ENCODE measurements around the gene C4B. TPM values are rescaled to one million over a fixed set of nuclear protein-coding genes. Genes with fewer than 3 reads are reported as not detected.

C4B gene
- total RNA-seq, 1 donor from 2014 or later = 3.2 TPM

- Histone ChIP-seq H3K79me2 (ENCODE audit: insufficient read depth, low read length) (no peaks in the 10 kb centered on the region), H3K4me3 (ENCODE audit: insufficient read depth, low read depth, low read length) (no peak overlapping the region), H2AFZ (ENCODE audit: low read depth, low read length) (no peak overlapping the region), H3K9ac (ENCODE audit: low read length) (no peak overlapping the region), H3K36me3 (ENCODE audit: insufficient read depth, low read length) (no peaks in the 10 kb centered on the region), H3K27ac (ENCODE audit: low read depth, low read length) (no peak overlapping the region), H3K27me3 (ENCODE audit: insufficient read depth, low read length) (peaks cover 30% of the 10 kb centered on the region), H3K4me1 (ENCODE audit: insufficient read depth, low read length) (no peaks in the 10 kb centered on the region), H3K9me3 (ENCODE audit: insufficient read depth, low read depth, low read length) (no peaks in the 10 kb centered on the region), H3K4me2 (ENCODE audit: low read length) (no peak overlapping the region), H4K20me1 (ENCODE audit: insufficient read depth, low read length) (no peaks in the 10 kb centered on the region)
- Mint-ChIP-seq H3K27ac (ENCODE audit: unreplicated experiment) (no peak overlapping the region), H3K9me3 (ENCODE audit: unreplicated experiment) (peaks cover 2% of the 10 kb centered on the region), H3K27me3 (ENCODE audit: low read depth, unreplicated experiment) (peaks cover 51% of the 10 kb centered on the region), H3K4me3 (ENCODE audit: unreplicated experiment) (no peak overlapping the region), H3K4me1 (ENCODE audit: low read depth, unreplicated experiment) (no peaks in the 10 kb centered on the region), H3K36me3 (ENCODE audit: low read depth, unreplicated experiment) (peaks cover 2% of the 10 kb centered on the region)
- FAIRE-seq (no peak), DNase-seq (ENCODE audit: low read depth) (no peak)
- TF ChIP-seq EZH2 (IDR thresholded peaks at IDR 0.05; ENCODE audit: insufficient read depth, low read length) = no peak
- TF ChIP-seq, protein P1, sequence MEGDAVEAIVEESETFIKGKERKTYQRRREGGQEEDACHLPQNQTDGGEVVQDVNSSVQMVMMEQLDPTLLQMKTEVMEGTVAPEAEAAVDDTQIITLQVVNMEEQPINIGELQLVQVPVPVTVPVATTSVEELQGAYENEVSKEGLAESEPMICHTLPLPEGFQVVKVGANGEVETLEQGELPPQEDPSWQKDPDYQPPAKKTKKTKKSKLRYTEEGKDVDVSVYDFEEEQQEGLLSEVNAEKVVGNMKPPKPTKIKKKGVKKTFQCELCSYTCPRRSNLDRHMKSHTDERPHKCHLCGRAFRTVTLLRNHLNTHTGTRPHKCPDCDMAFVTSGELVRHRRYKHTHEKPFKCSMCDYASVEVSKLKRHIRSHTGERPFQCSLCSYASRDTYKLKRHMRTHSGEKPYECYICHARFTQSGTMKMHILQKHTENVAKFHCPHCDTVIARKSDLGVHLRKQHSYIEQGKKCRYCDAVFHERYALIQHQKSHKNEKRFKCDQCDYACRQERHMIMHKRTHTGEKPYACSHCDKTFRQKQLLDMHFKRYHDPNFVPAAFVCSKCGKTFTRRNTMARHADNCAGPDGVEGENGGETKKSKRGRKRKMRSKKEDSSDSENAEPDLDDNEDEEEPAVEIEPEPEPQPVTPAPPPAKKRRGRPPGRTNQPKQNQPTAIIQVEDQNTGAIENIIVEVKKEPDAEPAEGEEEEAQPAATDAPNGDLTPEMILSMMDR (IDR thresholded peaks at IDR 0.05; ENCODE audit: insufficient read depth, low read depth, low read length) = no peak
Measured at GRCh38 chr6:32068867-32069266, 54.3 kb downstream of the C4B start.

- Mint-ChIP-seq H3K36me3 (ENCODE audit: low read depth, unreplicated experiment) (peaks cover 2% of the 10 kb centered on the region), H3K4me1 (ENCODE audit: low read depth, unreplicated experiment) (no peaks in the 10 kb centered on the region), H3K27me3 (ENCODE audit: low read depth, unreplicated experiment) (peaks cover 50% of the 10 kb centered on the region), H3K4me3 (ENCODE audit: unreplicated experiment) (no peak overlapping the region), H3K27ac (ENCODE audit: unreplicated experiment) (no peak overlapping the region), H3K9me3 (ENCODE audit: unreplicated experiment) (peaks cover 2% of the 10 kb centered on the region)
- Histone ChIP-seq H3K9me3 (ENCODE audit: insufficient read depth, low read depth, low read length) (no peaks in the 10 kb centered on the region), H3K27ac (ENCODE audit: low read depth, low read length) (no peak overlapping the region), H3K36me3 (ENCODE audit: insufficient read depth, low read length) (no peaks in the 10 kb centered on the region), H3K9ac (ENCODE audit: low read length) (no peak overlapping the region), H3K4me1 (ENCODE audit: insufficient read depth, low read length) (no peaks in the 10 kb centered on the region), H3K79me2 (ENCODE audit: insufficient read depth, low read length) (no peaks in the 10 kb centered on the region), H2AFZ (ENCODE audit: low read depth, low read length) (no peak overlapping the region), H3K4me2 (ENCODE audit: low read length) (no peak overlapping the region), H4K20me1 (ENCODE audit: insufficient read depth, low read length) (no peaks in the 10 kb centered on the region), H3K27me3 (ENCODE audit: insufficient read depth, low read length) (peaks cover 30% of the 10 kb centered on the region), H3K4me3 (ENCODE audit: insufficient read depth, low read depth, low read length) (no peak overlapping the region)
- FAIRE-seq (no peak), DNase-seq (ENCODE audit: low read depth) (no peak)
- no peak for TF ChIP-seq EZH2 (IDR thresholded peaks at IDR 0.05; ENCODE audit: insufficient read depth, low read length)
- TF ChIP-seq, protein P1 (IDR thresholded peaks at IDR 0.05; ENCODE audit: insufficient read depth, low read depth, low read length) = no peak
Measured at GRCh38 chr6:32069460-32069859, 54.9 kb downstream of the C4B start.

DNA sequence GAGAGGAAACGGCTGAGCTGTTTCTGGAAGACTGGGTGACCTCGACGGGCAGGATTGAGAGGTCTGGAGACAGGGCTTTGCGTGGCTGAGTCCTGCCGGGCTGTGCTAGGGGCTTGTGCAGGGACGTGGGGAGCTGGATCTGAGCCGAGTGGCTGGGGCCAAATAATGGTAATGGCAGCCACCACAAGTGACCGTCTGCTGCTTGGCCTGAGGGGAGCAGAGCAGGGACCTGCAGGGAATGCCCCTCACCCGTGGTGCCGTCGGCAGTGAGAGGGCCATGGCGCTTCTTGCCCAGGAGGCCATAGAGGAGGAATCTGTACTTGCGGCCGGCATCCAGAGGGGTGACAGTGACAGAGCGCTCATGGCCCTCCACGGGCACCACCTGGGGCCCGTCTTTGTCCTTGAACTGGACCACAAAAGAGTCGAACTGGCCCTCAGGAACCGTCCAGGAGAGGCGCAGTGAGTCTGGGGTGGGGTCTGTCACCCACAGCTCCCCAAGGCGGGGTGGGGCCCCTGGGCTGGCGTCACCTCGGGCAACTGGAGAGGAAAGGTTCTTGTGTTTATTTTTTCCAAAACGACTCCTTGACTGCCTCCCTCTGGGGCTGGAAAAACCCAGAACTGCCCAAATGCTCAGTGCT is 55.4 kb downstream of the C4B start:
- H3K9me3 Mint-ChIP-seq (ENCODE audit: unreplicated experiment) = peaks cover 3% of the 10 kb centered on the region
- FAIRE-seq (no peak), DNase-seq (ENCODE audit: low read depth) (no peak)
- no peak overlapping the region for H2AFZ ChIP-seq (ENCODE audit: low read depth, low read length)
- no peak overlapping the region for H3K4me3 Mint-ChIP-seq (ENCODE audit: unreplicated experiment)
- no peaks in the 10 kb centered on the region for H3K4me1 ChIP-seq (ENCODE audit: insufficient read depth, low read length)
- H3K36me3 Mint-ChIP-seq (ENCODE audit: low read depth, unreplicated experiment) = peaks cover 2% of the 10 kb centered on the region
- H3K27me3 Mint-ChIP-seq (ENCODE audit: low read depth, unreplicated experiment) = peaks cover 52% of the 10 kb centered on the region
- H3K36me3 ChIP-seq (ENCODE audit: insufficient read depth, low read length) = no peaks in the 10 kb centered on the region
- no peaks in the 10 kb centered on the region for H4K20me1 ChIP-seq (ENCODE audit: insufficient read depth, low read length)
- H3K9ac ChIP-seq (ENCODE audit: low read length) = no peak overlapping the region
- H3K27ac ChIP-seq (ENCODE audit: low read depth, low read length) = no peak overlapping the region
- no peak overlapping the region for H3K4me3 ChIP-seq (ENCODE audit: insufficient read depth, low read depth, low read length)
- H3K27ac Mint-ChIP-seq (ENCODE audit: unreplicated experiment) = no peak overlapping the region
- TF ChIP-seq, protein P1 (IDR thresholded peaks at IDR 0.05; ENCODE audit: insufficient read depth, low read depth, low read length) = no peak
- TF ChIP-seq EZH2 (IDR thresholded peaks at IDR 0.05; ENCODE audit: insufficient read depth, low read length) = no peak
- peaks cover 4% of the 10 kb centered on the region for H3K4me1 Mint-ChIP-seq (ENCODE audit: low read depth, unreplicated experiment)
- H3K9me3 ChIP-seq (ENCODE audit: insufficient read depth, low read depth, low read length) = no peaks in the 10 kb centered on the region
- H3K4me2 ChIP-seq (ENCODE audit: low read length) = no peak overlapping the region
- no peaks in the 10 kb centered on the region for H3K79me2 ChIP-seq (ENCODE audit: insufficient read depth, low read length)
- H3K27me3 ChIP-seq (ENCODE audit: insufficient read depth, low read length) = peaks cover 29% of the 10 kb centered on the region

Measured in astrocyte (in vitro differentiated cells and primary cell).